ENCODE measurements around the gene AKR1B15.
"Not testable (repeated sequence)": the region's sequence is repeated elsewhere in the genome, so short reads cannot be mapped to it uniquely, and the experiment has no call there.

Gene AKR1B15

DNA sequence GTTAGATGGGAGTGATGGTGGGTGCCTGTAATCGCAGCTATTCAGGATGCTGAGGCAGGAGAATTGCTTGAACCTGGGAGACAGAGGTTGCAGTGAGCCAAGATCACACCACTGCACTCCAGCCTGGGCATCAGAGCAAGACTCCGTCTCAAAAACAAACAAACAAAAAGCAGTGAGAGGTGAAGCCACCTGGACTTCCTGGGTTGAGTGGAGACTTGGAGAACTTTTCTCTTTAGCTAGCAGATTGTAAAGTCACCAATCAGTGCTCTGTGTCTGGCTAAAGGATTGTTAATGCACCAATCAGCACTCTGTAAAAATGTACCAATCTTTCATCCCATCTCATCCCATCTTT is 14.5 kb downstream of the AKR1B15 start:
- not testable (repeated sequence) for DNase-seq (ENCODE audit: low read depth in 2 of 2)

DNA sequence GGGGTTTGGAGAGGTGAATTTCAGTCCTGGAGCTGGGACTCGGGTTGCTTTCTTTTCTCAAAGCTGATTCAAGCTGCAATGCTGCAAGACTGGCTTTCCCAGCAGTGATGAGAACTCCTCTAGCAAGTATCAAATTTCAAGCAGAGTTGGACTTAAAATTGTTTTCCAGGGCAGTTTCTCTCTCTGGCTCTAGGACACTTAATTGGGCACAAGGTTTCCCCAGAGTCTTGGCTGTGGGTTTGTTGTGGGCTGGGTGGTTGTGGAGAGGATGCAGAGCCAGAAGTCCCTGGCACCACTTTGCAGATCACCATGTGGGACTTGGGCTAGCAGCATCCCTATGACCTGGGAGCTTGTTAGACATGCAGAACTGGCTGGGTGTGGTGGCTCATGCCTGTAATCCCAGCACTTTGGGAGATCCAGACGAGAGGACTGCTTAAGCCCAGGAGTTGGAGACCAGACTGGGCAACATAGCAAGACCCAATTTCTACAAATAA is 16.8 kb downstream of the AKR1B15 start:
- no peak for DNase-seq (ENCODE audit: low read depth in 2 of 2)

DNA sequence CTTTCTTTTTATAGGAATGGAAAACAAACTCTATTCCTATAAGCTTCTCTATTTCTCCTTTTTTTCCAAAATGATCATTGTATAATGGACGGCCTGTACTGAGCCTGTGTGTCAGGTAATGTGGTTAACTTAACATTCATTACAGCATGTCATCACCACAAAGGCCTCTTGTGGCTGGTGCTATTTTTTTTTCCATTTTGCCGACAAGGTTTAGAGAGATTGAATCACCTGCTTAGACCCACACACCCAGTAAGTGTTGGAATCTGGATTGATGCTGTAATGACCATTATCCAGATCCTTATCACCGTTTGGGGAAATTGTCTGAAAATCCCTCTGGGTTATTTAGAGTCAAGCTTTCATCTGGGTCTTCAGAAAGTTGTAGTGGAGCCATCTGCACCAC is 18.5 kb downstream of the AKR1B15 start:
- no peak for DNase-seq (ENCODE audit: low read depth in 2 of 2)

DNA sequence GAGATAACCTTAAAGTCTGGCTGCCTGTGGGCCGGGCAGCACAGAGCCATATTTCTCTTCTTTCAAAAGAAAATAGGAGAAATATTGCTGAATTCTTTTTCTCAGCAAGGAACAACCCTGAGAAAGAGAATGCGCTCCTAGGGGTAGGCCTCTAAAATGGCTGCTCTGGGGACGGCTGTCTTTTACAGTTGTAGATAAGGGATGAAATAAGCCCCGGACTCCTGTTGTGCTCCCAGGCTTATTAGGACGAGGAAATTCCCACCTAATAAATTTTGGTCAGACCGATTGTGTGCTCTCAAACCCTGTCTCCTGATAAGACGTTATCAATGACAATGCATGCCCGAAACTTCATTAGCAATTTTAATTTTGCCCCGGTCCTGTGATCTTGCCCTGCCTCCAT is 21.1 kb downstream of the AKR1B15 start:
- DNase-seq (ENCODE audit: low read depth in 2 of 2): not testable (repeated sequence)

DNA sequence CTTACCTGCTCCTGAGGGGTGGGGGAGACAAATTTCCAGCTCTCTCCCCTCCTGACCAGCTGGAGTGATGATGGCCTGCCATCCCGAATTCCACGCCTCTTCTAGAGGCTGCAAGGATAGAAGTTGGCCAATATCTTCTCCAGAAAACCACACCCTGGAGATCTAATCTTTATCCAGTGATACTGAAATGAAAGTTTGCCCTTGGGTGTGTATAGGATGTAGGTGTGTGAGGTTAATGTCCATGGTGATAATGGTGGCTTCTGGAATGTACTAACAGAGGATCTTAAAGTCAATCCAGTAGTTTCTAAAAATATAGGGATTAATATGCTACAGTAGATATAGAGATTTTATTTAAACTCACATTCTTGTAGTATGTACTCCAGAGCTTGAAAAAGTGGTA is 22.2 kb downstream of the AKR1B15 start:
- DNase-seq (ENCODE audit: low read depth in 2 of 2): no peak

DNA sequence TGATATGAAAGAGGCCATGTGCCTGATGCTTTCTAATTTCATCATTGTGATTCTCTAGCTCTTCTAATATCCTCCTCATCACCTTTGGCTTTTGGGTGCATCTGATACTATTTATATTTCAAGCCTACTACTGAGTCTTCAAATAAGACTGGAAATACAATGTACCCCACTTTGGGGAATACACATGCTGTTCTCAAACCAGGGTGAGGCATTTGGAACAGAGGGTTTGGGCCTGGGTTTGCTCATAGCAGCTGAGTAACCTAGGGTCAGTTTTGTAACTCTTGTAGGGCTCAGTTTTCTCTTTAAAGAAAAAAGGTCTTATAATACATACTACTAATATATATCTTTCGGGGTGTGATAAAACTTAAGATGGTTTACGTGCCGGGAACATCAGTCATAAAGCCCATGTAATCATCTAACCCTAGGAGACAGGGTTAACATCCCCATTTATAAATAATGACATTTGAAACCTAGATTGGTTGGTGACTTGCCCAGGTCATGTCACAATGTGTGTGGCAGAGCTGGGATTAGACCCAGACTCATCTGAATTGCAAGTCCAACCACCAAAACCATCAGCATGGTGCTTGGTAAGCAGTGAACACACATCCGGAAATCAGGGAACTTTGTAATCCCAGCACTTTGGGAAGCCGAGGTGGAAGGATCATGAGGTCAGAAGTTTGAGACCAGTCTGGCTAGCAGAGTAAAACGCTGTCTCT is 23.0 kb downstream of the AKR1B15 start:
- no peak for DNase-seq (ENCODE audit: low read depth in 2 of 2)

DNA sequence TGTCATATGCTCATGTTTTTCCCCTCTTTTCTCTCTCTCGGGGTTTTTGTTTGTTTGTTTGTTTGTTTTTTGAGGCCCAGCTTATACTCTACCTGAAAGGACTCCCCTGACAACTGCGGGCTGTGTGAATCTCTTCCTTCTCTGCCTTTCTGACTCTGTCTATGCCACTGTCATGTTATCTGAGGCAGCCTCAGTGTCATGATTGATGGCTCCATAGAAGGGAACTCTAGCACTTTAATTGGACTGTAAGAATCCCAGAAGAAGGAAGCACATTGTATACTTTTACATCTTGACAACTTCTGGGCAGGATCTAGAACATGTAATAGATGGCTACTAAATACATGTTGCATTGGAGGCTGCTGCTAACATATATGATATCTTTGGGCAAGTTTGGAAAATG is 25.4 kb downstream of the AKR1B15 start:
- DNase-seq (ENCODE audit: low read depth in 2 of 2): no peak

DNA sequence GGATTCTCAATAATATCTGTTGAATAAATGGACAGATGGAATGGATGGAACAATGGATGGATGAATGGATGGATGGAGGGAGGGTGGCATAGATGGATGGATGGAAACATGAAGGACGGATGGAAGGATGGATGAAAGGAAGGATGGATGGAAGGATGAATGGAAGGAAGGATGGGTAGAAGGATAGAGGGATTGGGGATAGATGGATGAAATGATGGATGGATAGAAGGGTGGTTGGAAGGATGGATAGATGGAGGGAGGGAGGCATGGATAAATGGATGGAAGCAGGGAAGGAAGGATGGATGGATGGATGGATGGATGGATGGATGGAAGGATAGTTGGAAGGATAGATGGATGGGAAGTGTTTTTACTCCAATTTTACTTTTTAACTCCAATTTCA is 35.4 kb downstream of the AKR1B15 start:
- no peak for DNase-seq (ENCODE audit: low read depth in 2 of 2)

DNA sequence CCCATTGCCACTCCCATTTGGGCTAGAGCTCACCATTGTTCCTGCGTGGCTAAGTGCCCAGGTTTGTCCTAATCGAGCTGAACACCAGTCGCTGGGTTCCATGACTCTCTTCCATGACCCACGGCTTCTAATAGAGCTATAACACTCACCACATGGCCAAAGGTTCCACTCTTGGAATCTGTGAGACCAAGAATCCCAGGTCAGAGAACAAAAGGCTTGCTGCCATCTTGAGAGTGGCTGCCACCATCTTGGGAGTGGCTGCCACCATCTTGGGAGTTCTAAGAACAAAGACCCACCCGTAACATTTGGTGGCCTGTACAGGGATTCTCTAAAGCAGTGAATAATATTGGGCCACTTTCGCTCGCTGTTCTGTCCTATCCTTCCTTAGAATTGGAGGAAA is 37.0 kb downstream of the AKR1B15 start:
- no peak for DNase-seq (ENCODE audit: low read depth in 2 of 2)

DNA sequence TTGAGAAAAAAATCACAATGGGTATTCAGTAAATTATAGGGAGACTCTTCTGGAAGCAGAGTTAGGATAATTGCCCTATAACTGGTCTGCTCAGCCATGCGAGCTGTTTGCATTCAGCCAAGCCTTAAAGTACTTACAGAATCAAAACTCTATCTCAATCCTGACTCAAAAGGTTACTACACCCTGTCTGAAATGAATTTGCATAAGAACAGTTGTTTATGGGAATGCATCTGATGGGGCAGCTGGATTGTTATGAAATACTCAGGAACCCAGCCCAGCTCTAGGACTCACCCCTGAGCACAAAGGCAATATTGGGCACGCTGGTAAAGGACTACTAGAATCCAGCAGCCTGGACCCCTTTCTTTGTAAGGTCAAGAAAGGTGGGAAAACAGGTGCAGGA is 38.8 kb downstream of the AKR1B15 start:
- DNase-seq (ENCODE audit: low read depth in 2 of 2): no peak

DNA sequence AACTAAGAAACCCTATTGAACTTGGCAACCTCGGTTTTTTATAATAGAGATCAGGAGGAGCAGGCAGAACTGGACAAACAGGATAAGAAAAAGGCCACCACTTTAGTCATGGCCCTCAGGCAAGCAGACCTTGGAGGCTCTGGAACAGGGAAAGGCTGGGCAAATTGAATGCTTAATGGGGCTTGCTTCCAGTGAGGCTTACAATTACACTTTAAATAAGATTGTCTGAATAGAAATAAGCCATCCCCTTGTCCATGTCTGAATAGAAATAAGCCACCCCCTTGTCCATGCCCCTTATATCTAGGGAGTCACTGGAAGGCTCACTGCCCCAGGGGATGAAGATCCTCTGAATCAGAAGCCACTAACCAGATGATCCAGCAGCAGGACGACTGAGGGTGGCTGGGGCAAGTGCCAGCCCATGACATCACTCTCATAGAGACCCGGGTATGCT is 40.6 kb downstream of the AKR1B15 start:
- DNase-seq (ENCODE audit: low read depth in 2 of 2): no peak

DNA sequence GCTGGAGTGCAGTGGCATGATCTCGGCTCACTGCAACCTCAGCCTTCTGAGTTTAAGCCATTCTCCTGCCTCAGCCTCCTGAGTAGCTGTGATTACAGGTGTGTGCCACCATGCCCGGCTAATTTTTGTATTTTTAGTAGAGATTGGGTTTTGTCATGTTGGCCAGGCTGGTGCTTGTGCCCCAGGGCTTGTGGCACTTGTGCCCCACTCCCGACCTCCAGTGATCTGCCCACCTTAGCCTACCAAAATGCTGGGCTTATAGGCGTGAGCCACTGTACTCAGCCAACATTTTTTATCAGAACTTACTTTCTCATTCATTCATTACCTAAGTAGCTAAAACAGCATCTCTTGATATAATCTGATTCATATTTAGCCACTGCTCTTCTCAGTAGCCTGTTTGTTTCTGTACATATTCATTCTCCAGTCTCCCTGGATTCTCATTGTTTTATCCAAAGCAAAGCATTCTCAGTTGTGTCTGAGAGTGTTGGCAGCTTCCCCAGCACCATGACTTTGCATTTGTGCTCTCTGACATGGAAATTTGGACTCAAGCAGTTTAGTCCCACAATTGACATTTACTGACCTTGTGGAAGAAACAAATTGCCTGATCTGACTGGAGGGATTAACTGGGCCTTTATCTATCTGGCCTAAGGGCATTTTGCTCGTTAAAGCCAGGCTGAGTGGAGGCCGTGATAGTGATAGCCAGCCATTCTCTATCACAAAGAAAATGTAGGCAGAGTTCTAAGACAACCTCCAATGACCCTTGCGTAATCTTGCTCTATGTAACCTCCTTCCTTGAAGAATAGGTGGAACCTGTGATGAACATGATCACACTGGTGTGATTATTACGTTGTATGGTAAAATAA is 44.9 kb downstream of the AKR1B15 start:
- no peak for DNase-seq (ENCODE audit: low read depth in 2 of 2)

DNA sequence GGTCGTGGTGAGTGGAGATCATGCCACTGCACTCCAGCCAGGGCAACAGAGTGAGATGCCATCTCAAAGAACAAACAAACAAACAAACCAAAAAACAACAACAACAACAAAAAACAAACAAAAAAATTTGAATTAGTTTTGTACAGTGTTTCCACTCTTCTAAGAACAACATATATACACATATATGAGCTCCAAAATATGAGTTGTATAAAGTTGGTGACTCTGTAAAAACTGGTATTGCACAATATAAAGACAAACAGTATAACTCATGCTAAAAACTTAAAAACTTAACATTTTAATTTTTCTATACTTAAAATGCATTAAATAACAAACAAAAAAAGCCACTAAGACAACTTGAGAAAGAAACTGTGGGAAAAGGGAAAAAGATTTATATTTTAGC is 46.0 kb downstream of the AKR1B15 start:
- DNase-seq (ENCODE audit: low read depth in 2 of 2): no peak

DNA sequence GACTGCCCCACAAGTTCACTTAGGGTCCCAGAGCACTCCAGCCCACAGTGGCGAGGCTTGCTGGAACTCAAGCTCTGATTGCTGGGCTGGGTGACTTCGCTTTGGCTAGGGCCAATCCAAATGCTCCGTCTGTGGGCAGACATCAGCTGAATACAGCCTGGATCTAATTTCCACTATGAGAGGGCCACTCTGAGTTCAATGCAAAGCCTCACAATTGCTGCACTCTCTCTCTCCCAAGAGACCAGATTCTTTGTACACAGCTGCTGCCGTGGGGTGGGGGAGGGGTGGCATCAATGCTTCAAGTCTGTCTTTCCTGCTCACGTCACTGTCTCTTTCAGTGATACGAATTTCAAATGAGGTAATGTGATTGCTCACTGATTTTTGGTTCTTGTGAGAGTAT is 50.5 kb downstream of the AKR1B15 start:
- no peak for DNase-seq (ENCODE audit: low read depth in 2 of 2)

DNA sequence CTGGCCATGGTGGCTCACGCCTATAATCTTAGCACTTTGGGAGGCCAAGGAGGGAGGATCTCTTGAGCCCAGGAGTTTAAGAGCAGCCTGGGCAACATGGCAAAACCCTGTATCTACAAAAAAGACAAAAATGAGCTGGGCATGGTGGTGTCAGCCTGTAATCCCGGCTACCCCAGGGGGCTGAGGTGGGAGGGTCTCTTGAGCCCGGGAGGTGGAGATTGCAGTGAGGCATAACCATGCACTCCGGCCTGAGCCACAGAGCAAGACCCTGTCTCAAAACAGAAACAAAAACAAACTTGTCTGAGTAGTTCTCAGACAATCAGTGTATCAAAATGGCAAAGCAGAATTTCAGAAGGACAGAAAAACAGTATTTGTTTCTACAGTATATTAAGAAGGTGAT is 52.5 kb downstream of the AKR1B15 start:
- DNase-seq (ENCODE audit: low read depth in 2 of 2): no peak

DNA sequence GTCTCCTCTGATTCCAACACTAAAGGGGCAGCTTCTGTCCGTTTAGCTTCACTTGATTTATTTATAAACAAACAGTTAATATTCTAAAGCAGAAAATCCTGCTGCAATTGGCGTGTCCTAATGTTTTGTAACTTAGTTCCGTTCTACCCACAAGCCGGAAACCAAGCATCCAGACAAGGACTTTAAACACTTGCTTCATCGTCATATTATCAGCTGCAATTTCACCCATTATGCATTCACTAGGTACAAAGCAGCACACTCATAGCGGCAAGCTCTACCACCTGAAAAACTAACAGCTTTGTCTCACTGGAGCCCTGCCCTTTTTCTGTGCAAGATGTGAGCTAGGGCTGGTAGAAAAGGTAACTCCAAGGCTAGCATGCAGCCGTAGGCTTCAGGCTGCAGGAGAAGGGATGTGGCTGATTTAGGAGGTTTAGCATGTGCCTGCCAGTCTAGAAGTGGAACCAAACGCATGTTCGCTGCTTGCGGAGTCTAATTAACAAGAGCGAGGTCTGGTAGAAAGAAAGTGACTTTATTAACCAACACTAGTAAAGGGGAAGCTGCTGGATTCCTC is 54.1 kb downstream of the AKR1B15 start:
- no peak for DNase-seq (ENCODE audit: low read depth in 2 of 2)

DNA sequence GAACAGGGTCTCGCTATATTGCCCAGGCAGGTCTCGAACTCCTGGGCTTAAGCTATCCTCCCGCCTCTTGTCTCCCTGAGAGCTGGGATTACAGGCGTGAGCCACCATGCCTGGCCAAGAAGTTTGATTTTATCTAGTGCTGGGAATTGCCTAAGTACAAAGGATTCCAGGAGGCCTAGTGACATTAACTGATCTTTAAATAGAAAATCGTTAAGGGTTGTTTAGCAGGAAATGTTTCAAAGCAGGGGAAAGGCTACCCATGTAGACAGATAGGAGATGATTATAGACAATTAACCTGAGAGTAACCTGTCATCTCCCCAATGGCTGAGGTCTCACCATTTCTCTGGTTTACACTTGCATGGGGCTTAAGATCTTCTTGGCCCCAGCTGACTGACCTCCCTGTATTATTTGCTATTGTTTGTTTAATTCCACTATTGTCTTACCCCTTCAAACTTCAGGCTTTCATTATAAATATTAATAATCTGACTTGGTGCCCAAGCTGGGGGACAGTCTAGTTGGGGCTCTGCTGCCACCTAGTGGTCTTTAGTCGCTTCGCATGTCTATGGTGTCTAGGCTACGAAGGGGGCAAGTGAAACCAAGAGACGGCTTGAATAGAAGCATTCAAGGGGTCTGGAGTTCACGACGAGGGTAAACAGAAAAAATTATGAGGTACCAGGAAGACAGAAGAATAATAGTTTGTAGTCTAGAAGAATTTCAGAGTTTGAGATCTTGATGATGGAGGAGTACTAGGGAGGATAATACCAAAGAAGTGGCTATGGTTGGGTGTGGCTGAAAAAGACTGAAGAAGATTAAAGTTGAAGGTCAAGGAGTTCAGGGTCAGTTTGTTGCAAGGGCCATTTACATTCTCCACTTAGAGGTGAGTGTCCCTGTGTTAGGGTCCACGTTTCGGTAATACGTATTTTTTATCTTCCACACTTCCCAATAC is 57.3 kb downstream of the AKR1B15 start:
- peak; percentile 24 to 31 for DNase-seq (ENCODE audit: low read depth in 2 of 2)

DNA sequence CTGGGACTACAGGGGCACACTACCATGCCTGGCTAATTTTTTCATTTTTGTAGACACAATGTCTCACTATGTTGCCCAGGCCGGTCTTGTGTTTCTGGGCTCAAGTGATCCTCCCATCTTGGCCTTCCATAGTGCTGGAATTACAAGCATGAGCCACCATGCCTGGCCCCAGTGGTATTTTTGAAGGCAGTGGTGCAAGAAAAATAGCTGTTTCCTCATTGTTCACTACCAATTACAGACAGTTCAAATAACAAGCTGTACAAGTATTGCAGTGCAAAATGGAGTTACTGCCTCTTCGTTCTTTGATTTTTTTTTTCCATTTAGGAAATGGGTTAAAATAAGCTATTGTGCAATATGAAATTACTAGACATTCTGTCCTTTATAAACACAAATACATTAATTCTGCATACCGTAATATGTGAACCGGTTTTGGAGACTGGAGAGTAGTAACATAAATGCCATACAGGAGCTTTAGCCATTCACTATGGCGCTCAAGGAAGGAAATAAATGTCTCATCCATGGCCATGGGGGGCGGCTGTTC is 62.8 kb downstream of the AKR1B15 start:
- no peak for DNase-seq (ENCODE audit: low read depth in 2 of 2)

DNA sequence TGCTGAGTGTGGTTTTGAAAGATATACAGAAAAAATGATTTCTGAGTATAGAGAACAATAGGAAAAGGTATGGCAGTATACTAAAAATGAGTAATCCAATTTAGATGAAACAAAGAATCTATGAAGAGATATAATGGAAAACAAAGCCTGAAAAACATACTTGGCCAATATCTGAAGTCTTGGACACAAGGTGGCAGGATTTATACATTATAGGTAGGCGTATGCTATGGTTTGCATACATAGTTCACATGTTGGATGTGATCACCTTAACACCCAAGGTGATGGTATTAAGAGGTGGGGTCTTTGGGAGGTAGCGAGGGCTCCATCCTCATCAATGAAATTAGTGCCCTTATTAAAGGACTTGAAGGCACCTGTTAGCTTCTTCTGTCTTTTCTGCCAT is 63.3 kb downstream of the AKR1B15 start:
- DNase-seq (ENCODE audit: low read depth in 2 of 2): no peak

DNA sequence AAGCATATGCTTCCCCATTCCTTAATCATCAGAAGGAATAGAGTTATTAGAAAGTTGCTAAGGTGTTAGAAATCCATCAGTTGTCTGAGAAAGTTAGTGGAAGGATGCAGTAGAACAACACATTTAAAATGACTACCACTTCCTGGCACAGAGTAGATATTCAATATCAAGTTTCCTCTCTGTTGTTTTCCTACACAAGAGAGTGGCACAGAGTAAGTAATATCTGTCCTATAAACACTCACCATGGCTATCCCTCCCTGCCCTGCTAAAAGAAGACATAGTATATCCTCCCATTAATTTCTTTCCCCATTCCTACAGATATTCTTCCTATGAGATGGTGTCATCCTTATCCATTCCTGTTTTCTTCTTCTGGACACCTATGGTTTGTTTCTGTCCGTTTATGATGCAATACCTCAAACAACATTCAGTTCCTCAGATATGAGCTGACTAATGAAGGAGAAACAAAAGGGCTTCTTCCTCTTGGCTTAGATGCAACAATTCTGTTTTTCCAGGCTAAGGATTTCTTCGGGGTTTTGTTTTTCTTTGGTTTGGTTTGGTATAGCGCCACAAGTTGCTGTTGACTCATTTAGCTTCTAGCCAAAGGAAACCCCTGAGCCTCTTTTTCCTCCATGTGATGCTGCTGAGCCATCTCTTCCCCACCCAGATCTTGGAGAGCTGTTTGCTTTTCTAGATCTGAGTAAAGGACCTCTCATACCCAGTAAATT is 64.9 kb downstream of the AKR1B15 start:
- no peak for DNase-seq (ENCODE audit: low read depth in 2 of 2)

DNA sequence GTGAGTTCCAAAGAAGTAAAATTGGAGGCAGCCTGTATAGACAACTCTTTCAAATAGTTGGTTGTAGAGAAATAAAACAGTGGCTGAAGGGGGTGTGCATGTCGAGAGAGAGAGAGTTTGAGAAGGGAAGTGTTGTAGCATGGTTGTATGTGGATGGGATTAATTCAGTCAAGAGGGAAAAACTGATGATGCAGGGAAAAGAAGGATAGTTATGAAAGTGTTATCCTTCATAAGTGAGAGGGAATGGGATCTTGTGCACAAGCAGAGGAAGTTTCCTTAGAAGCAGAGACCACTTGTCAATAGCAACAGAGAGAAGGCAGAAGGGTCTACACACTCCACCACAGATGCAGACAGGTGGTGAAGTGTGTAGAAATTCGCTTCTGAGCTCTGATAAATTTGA is 67.7 kb downstream of the AKR1B15 start:
- DNase-seq (ENCODE audit: low read depth in 2 of 2): no peak

All from stimulated activated CD8-positive, alpha-beta memory T cell treated with anti-CD3 and anti-CD28 coated beads, Interleukin-7, amount 100 ng/mL, for 1 hour (primary cell).